HEK293 (cell line): Measurements from ENCODE around the gene ACOT9.

Experiments
- CTCF ChIP-seq: fragments of 450-650 bp; formaldehyde crosslinking; IDR thresholded peaks from 2 replicates; pipeline ENCODE4 v1.5.1; 2016; ENCODE audit warnings: missing biosample characterization, missing genetic modification characterization
- SETDB1 ChIP-seq: IDR thresholded peaks from one replicate; pipeline ENCODE4 v1.6.1; 2017; ENCODE audit warnings: mild to moderate bottlenecking, low read length, moderate library complexity, mixed read lengths; ENCODE audit not compliant: insufficient read length
- WT1 ChIP-seq: fragments of 450-650 bp; formaldehyde crosslinking; IDR thresholded peaks from 2 replicates; pipeline ENCODE4 v1.5.1; 2016; ENCODE audit warnings: missing biosample characterization, missing genetic modification characterization
- YY1 ChIP-seq: fragments of 450-650 bp; formaldehyde crosslinking; IDR thresholded peaks from 2 replicates; pipeline ENCODE4 v1.5.1; 2018; ENCODE audit warnings: missing biosample characterization, missing genetic modification characterization
- ZBTB10 ChIP-seq: fragments of 450-650 bp; formaldehyde crosslinking; IDR thresholded peaks from 2 replicates; pipeline ENCODE4 v1.5.1; 2016; ENCODE audit warnings: missing biosample characterization, missing genetic modification characterization
- ZFP69B ChIP-seq: fragments of 450-650 bp; formaldehyde crosslinking; IDR thresholded peaks from 2 replicates; pipeline ENCODE4 v1.5.1; 2016; ENCODE audit warnings: missing biosample characterization, missing genetic modification characterization
- ZNF174 ChIP-seq: fragments of 450-650 bp; formaldehyde crosslinking; IDR thresholded peaks from 2 replicates; pipeline ENCODE4 v1.5.0; 2017; ENCODE audit warnings: missing biosample characterization, mild to moderate bottlenecking, missing genetic modification characterization
- ZNF221 ChIP-seq: fragments of 450-650 bp; formaldehyde crosslinking; IDR thresholded peaks from 2 replicates; pipeline ENCODE4 v1.5.1; 2017; ENCODE audit warnings: missing biosample characterization, missing genetic modification characterization, borderline replicate concordance
- ZNF350 ChIP-seq: fragments of 450-650 bp; formaldehyde crosslinking; IDR thresholded peaks from 2 replicates; pipeline ENCODE4 v1.5.0; 2017; ENCODE audit warnings: missing biosample characterization, mild to moderate bottlenecking, missing genetic modification characterization
- ZNF362 ChIP-seq: fragments of 450-650 bp; formaldehyde crosslinking; IDR thresholded peaks from 2 replicates; pipeline ENCODE4 v1.5.1; 2016; ENCODE audit warnings: missing biosample characterization, missing genetic modification characterization
- ZNF518A ChIP-seq: fragments of 450-650 bp; formaldehyde crosslinking; conservative IDR thresholded peaks from 2 replicates; pipeline ENCODE4 v1.5.1; 2016; ENCODE audit warnings: low read depth, missing biosample characterization, missing genetic modification characterization
- ZNF623 ChIP-seq: fragments of 450-650 bp; formaldehyde crosslinking; IDR thresholded peaks from 2 replicates; pipeline ENCODE4 v1.5.1; 2016; ENCODE audit warnings: missing biosample characterization, missing genetic modification characterization
- ZNF768 ChIP-seq: fragments of 450-650 bp; formaldehyde crosslinking; IDR thresholded peaks from 2 replicates; pipeline ENCODE4 v1.5.1; 2018; ENCODE audit warnings: missing biosample characterization, mild to moderate bottlenecking, missing genetic modification characterization
- ZNF830 ChIP-seq: fragments of 450-650 bp; IDR thresholded peaks from 2 replicates; pipeline ENCODE4 v1.5.0; 2018; ENCODE audit warnings: missing biosample characterization, missing genetic modification characterization, low read depth, mild to moderate bottlenecking, moderate library complexity

- TF ChIP-seq CTCF (tag by site-specific recombination) (no peak), ZNF362 (tag by site-specific recombination) (no peak), ZBTB10 (tag by site-specific recombination) (no peak), ZNF768 (tag by site-specific recombination) (no peak), SETDB1 (no peak), ZFP69B (no peak), ZNF350 (tag by site-specific recombination) (no peak), ZNF174 (no peak), ZNF518A (tag by site-specific recombination) (no peak), YY1 (tag by site-specific recombination) (no peak), WT1 (tag by site-specific recombination) (no peak), ZNF830 (tag by site-specific recombination) (no peak), ZNF221 (tag by site-specific recombination) (no peak), ZNF623 (tag by site-specific recombination) (no peak)
Observed at GRCh38 chrX:23662187-23662586, 80.9 kb downstream of the ACOT9 start.
